LNCaP clone FGC (cell line): Measurements from ENCODE around the gene ARID1B.

Experiments used
- DNase-seq: peaks from one replicate; pipeline ENCODE4 v3.0.0-alpha.2; 2011; ENCODE audit warnings: low read depth
- H3K4me3 ChIP-seq: 2 replicates; pipeline ENCODE4 v1.5.1; 2011; ENCODE audit warnings: mild to moderate bottlenecking, low read depth, low read length, control low read depth
- TF ChIP-seq, protein P1 (sequence below): IDR thresholded peaks from 2 replicates; pipeline ENCODE4 v1.5.1; 2012; ENCODE audit warnings: mild to moderate bottlenecking; ENCODE audit not compliant: control insufficient read depth, insufficient read depth; ENCODE audit errors: extremely low read depth

ARID1B gene

DNA sequence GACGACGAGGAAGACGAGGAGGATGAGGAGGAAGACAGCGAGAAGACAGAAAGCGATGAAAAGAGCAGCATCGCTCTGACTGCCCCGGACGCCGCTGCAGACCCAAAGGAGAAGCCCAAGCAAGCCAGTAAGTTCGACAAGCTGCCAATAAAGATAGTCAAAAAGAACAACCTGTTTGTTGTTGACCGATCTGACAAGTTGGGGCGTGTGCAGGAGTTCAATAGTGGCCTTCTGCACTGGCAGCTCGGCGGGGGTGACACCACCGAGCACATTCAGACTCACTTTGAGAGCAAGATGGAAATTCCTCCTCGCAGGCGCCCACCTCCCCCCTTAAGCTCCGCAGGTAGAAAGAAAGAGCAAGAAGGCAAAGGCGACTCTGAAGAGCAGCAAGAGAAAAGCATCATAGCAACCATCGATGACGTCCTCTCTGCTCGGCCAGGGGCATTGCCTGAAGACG is 429.2 kb downstream of the ARID1B start:
- DNase-seq, result no peak
- no peak overlapping the region for H3K4me3 ChIP-seq
- TF ChIP-seq, protein P1, sequence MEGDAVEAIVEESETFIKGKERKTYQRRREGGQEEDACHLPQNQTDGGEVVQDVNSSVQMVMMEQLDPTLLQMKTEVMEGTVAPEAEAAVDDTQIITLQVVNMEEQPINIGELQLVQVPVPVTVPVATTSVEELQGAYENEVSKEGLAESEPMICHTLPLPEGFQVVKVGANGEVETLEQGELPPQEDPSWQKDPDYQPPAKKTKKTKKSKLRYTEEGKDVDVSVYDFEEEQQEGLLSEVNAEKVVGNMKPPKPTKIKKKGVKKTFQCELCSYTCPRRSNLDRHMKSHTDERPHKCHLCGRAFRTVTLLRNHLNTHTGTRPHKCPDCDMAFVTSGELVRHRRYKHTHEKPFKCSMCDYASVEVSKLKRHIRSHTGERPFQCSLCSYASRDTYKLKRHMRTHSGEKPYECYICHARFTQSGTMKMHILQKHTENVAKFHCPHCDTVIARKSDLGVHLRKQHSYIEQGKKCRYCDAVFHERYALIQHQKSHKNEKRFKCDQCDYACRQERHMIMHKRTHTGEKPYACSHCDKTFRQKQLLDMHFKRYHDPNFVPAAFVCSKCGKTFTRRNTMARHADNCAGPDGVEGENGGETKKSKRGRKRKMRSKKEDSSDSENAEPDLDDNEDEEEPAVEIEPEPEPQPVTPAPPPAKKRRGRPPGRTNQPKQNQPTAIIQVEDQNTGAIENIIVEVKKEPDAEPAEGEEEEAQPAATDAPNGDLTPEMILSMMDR, result no peak

DNA sequence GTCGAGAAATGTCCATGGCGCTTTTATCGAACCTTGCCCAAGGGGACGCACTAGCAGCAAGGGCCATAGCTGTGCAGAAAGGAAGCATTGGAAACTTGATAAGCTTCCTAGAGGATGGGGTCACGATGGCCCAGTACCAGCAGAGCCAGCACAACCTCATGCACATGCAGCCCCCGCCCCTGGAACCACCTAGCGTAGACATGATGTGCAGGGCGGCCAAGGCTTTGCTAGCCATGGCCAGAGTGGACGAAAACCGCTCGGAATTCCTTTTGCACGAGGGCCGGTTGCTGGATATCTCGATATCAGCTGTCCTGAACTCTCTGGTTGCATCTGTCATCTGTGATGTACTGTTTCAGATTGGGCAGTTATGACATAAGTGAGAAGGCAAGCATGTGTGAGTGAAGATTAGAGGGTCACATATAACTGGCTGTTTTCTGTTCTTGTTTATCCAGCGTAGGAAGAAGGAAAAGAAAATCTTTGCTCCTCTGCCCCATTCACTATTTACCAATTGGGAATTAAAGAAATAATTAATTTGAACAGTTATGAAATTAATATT is 430.4 kb downstream of the ARID1B start:
- no peak for DNase-seq
- TF ChIP-seq, protein P1, result no peak
- H3K4me3 ChIP-seq, result no peak overlapping the region

DNA sequence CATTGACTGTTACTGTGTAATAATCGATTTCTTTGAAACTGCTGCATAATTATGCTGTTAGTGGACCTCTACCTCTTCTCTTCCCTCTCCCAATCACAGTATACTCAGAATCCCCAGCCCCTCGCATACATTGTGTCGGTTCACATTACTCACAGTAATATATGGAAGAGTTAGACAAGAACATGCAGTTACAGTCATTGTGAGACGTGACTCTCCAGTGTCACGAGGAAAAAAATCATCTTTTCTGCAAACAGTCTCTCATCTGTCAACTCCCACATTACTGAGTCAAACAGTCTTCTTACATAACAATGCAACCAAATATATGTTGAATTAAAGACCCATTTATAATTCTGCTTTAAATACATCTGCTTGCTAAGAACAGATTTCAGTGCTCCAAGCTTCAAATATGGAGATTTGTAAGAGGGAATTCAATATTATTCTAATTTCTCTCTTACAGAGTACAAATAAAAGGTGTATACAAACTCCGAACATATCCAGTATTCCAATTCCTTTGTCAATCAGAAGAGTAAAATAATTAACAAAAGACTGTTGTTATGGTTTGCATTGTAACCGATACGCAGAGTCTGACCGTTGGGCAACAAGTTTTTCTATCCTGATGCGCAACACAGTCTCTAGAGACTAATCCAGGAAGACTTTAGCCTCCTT is 432.8 kb downstream of the ARID1B start:
- H3K4me3 ChIP-seq, result no peak overlapping the region
- DNase-seq, result no peak
- TF ChIP-seq, protein P1, result no peak

DNA sequence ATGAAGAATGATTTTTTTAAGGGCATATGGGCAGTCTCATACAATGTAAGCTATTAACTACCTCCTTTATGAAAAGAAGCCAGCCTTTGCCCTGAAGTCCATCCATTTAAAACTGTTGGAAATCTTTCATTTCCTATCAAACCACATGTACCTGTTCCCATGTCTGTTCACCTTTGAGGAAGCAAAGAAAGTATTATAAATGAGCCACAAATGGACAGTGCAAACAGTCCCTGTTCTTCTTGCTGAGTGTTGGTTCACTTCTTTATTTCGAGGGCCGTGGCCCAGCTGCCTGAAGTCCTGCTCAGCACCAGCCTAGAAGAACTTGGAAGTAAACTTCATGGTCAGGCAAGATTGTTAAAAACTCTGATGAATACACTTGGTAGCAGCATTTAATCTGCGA is 433.8 kb downstream of the ARID1B start:
- TF ChIP-seq, protein P1, result no peak

DNA sequence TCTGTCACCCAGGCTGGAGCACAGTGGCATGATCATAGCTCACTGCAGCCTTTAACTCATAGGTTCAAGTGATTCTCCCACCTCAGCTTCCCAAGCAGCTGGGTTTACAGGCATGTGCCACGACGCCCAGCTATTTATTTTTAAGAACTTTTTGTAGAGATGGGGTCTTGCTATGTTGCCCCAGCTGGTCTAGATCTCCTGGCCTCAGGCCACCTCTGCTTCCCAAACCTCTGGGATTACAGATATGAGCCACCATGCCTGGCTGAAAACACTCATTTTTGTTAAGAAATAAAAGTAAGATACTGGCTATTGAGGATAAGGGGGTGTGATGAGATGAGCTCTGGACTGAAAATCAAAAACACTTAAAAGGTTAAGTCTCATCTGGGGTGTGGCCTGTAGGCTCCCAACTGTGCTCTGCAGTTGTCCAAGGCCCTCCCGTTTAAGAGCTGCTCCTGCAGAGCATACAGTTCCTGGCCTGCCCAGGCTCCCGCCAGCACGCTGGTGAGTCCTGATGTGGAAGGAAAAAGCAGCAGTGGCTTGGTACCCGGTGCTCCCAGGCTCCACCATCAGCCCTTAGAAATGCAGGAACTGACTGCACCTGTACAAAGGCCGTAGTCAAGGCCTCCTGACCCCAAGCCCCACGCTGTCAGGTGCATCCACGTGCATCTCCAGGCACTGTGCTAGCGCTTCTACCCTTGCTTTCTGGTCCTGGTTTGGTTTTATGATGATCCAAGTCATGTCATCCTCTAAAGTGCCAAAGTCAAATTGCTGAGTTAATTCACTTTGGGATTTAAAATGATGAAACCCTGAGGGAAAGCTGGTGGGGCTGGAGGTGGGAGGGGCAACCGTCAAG is 434.7 kb downstream of the ARID1B start:
- no peak for DNase-seq
- TF ChIP-seq, protein P1, result no peak
- H3K4me3 ChIP-seq, result no peak overlapping the region

More for the DNA sequence above, 433.8 kb downstream of the ARID1B start:
- H3K4me3 ChIP-seq, result no peak overlapping the region
- no peak for DNase-seq

DNA sequence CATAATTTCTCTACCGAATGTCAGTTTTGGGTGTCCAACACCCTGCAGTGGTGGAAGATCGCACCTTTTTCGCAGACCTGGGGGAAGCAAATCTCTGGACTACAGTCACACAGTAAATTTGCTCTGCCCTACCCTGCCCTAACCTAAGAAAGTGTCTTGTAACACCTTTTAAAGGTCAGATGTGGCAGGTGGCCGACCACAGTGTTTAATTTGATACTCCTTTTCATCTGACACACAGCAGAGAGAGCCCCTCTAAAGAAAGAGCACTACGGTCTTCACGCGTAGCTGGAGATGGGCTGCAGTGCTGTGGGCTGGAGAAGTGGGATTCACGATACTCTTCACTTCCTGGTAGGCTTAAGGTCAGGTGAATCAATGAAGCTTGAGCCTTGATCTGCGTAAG is 436.2 kb downstream of the ARID1B start:
- TF ChIP-seq, protein P1, result no peak

More for the DNA sequence above, 436.2 kb downstream of the ARID1B start:
- DNase-seq, result no peak
- no peak overlapping the region for H3K4me3 ChIP-seq
